Right lobe of liver (tissue), 4 donors: ENCODE results near the gene SLC35B2.

Experiments
- POLR2A ChIP-seq: fragments of 450-650 bp; IDR thresholded peaks from one replicate; pipeline ENCODE4 v1.6.1; 2017; ENCODE audit warnings: antibody characterized with exemption, mild to moderate bottlenecking
- TF ChIP-seq, protein P1 (sequence below), 4 donors: fragments of 200-600 bp in 3 of 4; fragments of 450-650 bp in 1 of 4; IDR thresholded peaks; one replicate each; pipeline versions ENCODE4 v1.5.1 to v1.8.0; 2016 to 2022; ENCODE audit warnings: antibody characterized with exemption in 4 of 4, mild to moderate bottlenecking in 2 of 4
- donor health status: DM: no; HTN: no; CAD: no.
- donor health status: DM: no; HTN: no; CAD: no.
- donor health status: DM: no; HTN: yes; CAD: no.

DNA sequence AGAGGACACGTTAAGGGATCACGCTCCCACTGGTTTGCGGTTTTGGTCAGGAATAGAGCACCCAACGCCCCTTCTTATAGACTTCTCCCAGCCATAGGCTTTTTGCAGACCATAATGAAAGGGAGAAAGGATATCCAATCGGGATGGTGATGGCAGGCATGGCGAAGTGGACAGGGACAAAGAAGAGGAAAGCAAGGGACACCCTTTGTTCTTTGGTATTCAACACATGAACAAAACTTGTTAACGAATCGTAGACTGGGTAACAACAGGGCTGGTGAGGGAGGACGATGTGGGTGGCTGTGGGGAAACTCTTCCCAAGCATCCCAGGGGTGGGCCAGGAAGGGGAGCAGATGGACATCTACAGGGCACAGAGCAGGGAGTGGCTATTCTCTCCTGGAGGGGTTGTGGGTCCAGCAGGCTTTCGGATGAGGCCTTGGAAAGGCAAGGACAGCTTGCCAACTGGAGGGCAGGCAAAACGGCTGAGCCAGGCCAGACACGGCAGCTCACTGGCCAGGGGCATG, 11.9 kb downstream of the SLC35B2 start:
- TF ChIP-seq, protein P1, sequence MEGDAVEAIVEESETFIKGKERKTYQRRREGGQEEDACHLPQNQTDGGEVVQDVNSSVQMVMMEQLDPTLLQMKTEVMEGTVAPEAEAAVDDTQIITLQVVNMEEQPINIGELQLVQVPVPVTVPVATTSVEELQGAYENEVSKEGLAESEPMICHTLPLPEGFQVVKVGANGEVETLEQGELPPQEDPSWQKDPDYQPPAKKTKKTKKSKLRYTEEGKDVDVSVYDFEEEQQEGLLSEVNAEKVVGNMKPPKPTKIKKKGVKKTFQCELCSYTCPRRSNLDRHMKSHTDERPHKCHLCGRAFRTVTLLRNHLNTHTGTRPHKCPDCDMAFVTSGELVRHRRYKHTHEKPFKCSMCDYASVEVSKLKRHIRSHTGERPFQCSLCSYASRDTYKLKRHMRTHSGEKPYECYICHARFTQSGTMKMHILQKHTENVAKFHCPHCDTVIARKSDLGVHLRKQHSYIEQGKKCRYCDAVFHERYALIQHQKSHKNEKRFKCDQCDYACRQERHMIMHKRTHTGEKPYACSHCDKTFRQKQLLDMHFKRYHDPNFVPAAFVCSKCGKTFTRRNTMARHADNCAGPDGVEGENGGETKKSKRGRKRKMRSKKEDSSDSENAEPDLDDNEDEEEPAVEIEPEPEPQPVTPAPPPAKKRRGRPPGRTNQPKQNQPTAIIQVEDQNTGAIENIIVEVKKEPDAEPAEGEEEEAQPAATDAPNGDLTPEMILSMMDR (IDR thresholded peaks at IDR 0.05) = no peak
- no peak for TF ChIP-seq POLR2A
